AG09309 (cell line): Measurements from ENCODE around the gene PLCH1.

Experiments
- DNase-seq: peaks from one replicate; pipeline ENCODE4 v3.0.0-alpha.2; 2010; ENCODE audit warnings: low read depth
- H3K4me3 ChIP-seq: 2 replicates; pipeline ENCODE4 v1.5.1; 2011; ENCODE audit warnings: mild to moderate bottlenecking, low read depth, low read length, moderate library complexity; ENCODE audit not compliant: control insufficient read depth
- CTCF ChIP-seq: IDR thresholded peaks from 2 replicates; pipeline ENCODE4 v1.5.1; 2011; ENCODE audit warnings: mild to moderate bottlenecking, low read depth, low read length, inconsistent platforms; ENCODE audit not compliant: insufficient read depth, control insufficient read depth; ENCODE audit errors: missing control alignments

The PLCH1 gene

GRCh38 chr3:155462672-155463071, 282.2 kb downstream of the PLCH1 start:
- no peak overlapping the region for H3K4me3 ChIP-seq
- DNase-seq: no peak
- TF ChIP-seq CTCF: no peak

GRCh38 chr3:155457591-155457990, 287.3 kb downstream of the PLCH1 start:
- TF ChIP-seq CTCF: no peak
- no peak overlapping the region for H3K4me3 ChIP-seq
- DNase-seq: no peak

GRCh38 chr3:155455765-155456164, 289.1 kb downstream of the PLCH1 start:
- TF ChIP-seq CTCF: no peak
- H3K4me3 ChIP-seq: no peak overlapping the region
- no peak for DNase-seq

- H3K4me3 ChIP-seq: no peak overlapping the region
- DNase-seq: no peak
- no peak for TF ChIP-seq CTCF
Measured at GRCh38 chr3:155453512-155453911, 291.4 kb downstream of the PLCH1 start.

GRCh38 chr3:155449613-155450267, 295.1 kb downstream of the PLCH1 start:
- no peak for TF ChIP-seq CTCF
- no peak for DNase-seq
- H3K4me3 ChIP-seq: no peak overlapping the region

- TF ChIP-seq CTCF: no peak
- no peak for DNase-seq
- H3K4me3 ChIP-seq: no peak overlapping the region
Measured at GRCh38 chr3:155448531-155448930, 296.3 kb downstream of the PLCH1 start.
